K562 (cell line): Measurements from ENCODE around the gene RPL10A. TPM values are rescaled to one million over a fixed set of nuclear protein-coding genes. Genes with fewer than 3 reads are reported as not detected.

ENCODE experiments used
- ARID3B ChIP-seq: fragments of 250-450 bp; sonication (Bioruptor Pico); IDR thresholded peaks from 2 replicates; pipeline ENCODE4 v1.4.0; 2020; ENCODE audit warnings: borderline replicate concordance
- ATF7 ChIP-seq: fragments of 450-650 bp; IDR thresholded peaks from 2 replicates; pipeline ENCODE4 v1.7.1; 2014; ENCODE audit warnings: mild to moderate bottlenecking, moderate library complexity
- CHAMP1 ChIP-seq: fragments of 450-650 bp; IDR thresholded peaks from 2 replicates; pipeline ENCODE4 v1.6.1; 2016; ENCODE audit warnings: mild to moderate bottlenecking
- COPS2 ChIP-seq: fragments of 450-650 bp; conservative IDR thresholded peaks from 2 replicates; pipeline ENCODE4 v1.6.1; 2016; ENCODE audit warnings: mild to moderate bottlenecking, moderate library complexity
- FOSL1 ChIP-seq: fragments of 200-800 bp; sonication (Bioruptor generic); conservative IDR thresholded peaks from 2 replicates; pipeline ENCODE4 v1.6.1; 2016; ENCODE audit warnings: missing genetic modification characterization, missing compliant biosample characterization
- FOXK2 ChIP-seq, 2 experiments: fragments of 450-650 bp; IDR thresholded peaks in 1 of 2; conservative IDR thresholded peaks in 1 of 2; 2 replicates each; pipeline ENCODE4 v1.6.1; 2016; ENCODE audit warnings: low read depth in 2 of 2, mild to moderate bottlenecking in 1 of 2
- FOXP4 ChIP-seq: sonication (generic); formaldehyde crosslinking; IDR thresholded peaks from 2 replicates; pipeline ENCODE4 v1.8.0; 2022; ENCODE audit warnings: mild to moderate bottlenecking, missing genetic modification reagents, borderline replicate concordance
- PCBP1 ChIP-seq: fragments of 200-400 bp; formaldehyde crosslinking; IDR thresholded peaks from 2 replicates; pipeline ENCODE4 v1.6.1; 2018; ENCODE audit warnings: mild to moderate bottlenecking, low read depth, low read length; ENCODE audit not compliant: poor library complexity, severe bottlenecking
- PHB ChIP-seq: fragments of 250-450 bp; sonication (Bioruptor Pico); IDR thresholded peaks from 2 replicates; pipeline ENCODE4 v1.5.0; 2021
- POLR3A ChIP-seq: IDR thresholded peaks from 2 replicates; pipeline ENCODE4 v1.6.1; 2011; ENCODE audit warnings: borderline replicate concordance, mild to moderate bottlenecking, moderate library complexity; ENCODE audit not compliant: insufficient read length, insufficient read depth; ENCODE audit errors: extremely low read depth
- SRF ChIP-seq, 2 experiments: fragments of 250-450, 450-650 bp in 1 of 2; sonication (Bioruptor Pico) in 1 of 2; sonication (generic) in 1 of 2; formaldehyde crosslinking; IDR thresholded peaks; 2 replicates each; pipeline versions ENCODE4 v1.5.0 to v1.5.1; 2020 to 2022; ENCODE audit warnings: mild to moderate bottlenecking in 1 of 2, missing genetic modification reagents in 1 of 2
- TBP ChIP-seq: optimal IDR thresholded peaks from 2 replicates; pipeline ENCODE3; 2011; ENCODE audit warnings: low read depth, low read length, improper control_type of control experiment
- XRCC4 ChIP-seq: IDR thresholded peaks from one replicate; pipeline ENCODE4 v1.6.1; 2011; ENCODE audit not compliant: insufficient read depth, insufficient read length; ENCODE audit errors: extremely low read depth
- ZBTB2 ChIP-seq: fragments of 450-650 bp; IDR thresholded peaks from 2 replicates; pipeline ENCODE4 v1.6.1; 2016; ENCODE audit warnings: antibody characterized with exemption
- ZFP1 ChIP-seq: fragments of 450-650 bp; formaldehyde crosslinking; IDR thresholded peaks from 2 replicates; pipeline ENCODE4 v1.4.0; 2020; ENCODE audit warnings: mild to moderate bottlenecking, mixed read lengths
- ZNF174 ChIP-seq: fragments of 250-450 bp; sonication (Bioruptor Pico); IDR thresholded peaks from 2 replicates; pipeline ENCODE4 v1.4.0; 2020; ENCODE audit warnings: mild to moderate bottlenecking
- ZNF212 ChIP-seq: fragments of 450-650 bp; formaldehyde crosslinking; IDR thresholded peaks from 2 replicates; pipeline ENCODE4 v1.4.0; 2020; ENCODE audit warnings: mild to moderate bottlenecking
- ZNF696 ChIP-seq: fragments of 250-450 bp; sonication (Bioruptor Pico); conservative IDR thresholded peaks from 2 replicates; pipeline ENCODE4 v1.4.0; 2020; ENCODE audit warnings: mild to moderate bottlenecking, moderate library complexity
- polyA plus RNA-seq, 8 experiments: library from polyadenylated mRNA; depleted of rRNA in 4 of 8; stranded (reverse) in 5 of 8; unstranded in 3 of 8; fragments of >200 nt; fragmentation: Nextera tagmentation in 2 of 8; fragmentation: Illumina TruSeq in 1 of 8; extraction: Ambion mirVana in 2 of 8; extraction: Trizol in 1 of 8; gene quantifications; 2 replicates each; pipeline versions ENCODE4 v1.2.1 to v1.2.3, GENCODE V29; 2011 to 2014; ENCODE audit warnings: inconsistent platforms in 1 of 8, missing spikeins in 1 of 8
- total RNA-seq, 7 experiments: library from RNA; depleted of rRNA in 6 of 7; stranded (reverse); fragments of >200 nt in 6 of 7; fragmentation: Illumina TruSeq in 2 of 7; extraction: Trizol in 2 of 7; gene quantifications; 2 replicates each; pipeline versions ENCODE4 v1.2.1 to v1.2.3, GENCODE V29; 2011 to 2021; ENCODE audit warnings: low replicate concordance in 1 of 7

Gene RPL10A
- total and polyA plus RNA-seq, 9 of the 15 experiments (the other 6 are each of a cell fraction or from before 2014, with no cell fraction given): 1,589 to 3,237 (median 2,116) TPM

- TF ChIP-seq FOXP4 (CRISPR knock-in tag) (peak; percentile 90; the same call in 1 of the 2 replicates), PCBP1 (peak; percentile 85), TBP (peak; percentile 49), ZNF212 (CRISPR knock-in tag) (no peak), ZNF174 (no peak), POLR3A (no peak), ZNF696 (CRISPR knock-in tag) (no peak), SRF (CRISPR knock-in tag; IDR thresholded peaks at IDR 0.05) (no peak; a peak in 1 of 4 replicates), ZFP1 (CRISPR knock-in tag) (no peak), FOXK2 (conservative IDR thresholded peaks at IDR 0.05 in 1 of 2, IDR thresholded peaks at IDR 0.05 in 1 of 2; ENCODE audit: low read depth in 2 of 2) (no peak), FOSL1 (tag) (peak; percentile 57; the same call in 1 of the 2 replicates), PHB (CRISPR knock-in tag) (no peak; the same call in 1 of the 2 replicates), ARID3B (CRISPR knock-in tag) (no peak), XRCC4 (no peak), ATF7 (peak; percentile 29; the same call in 1 of the 2 replicates), ZBTB2 (no peak), COPS2 (no peak), CHAMP1 (no peak)
Observed at GRCh38 chr6:35497571-35498421, 29.6 kb downstream of the RPL10A start (continued).
